ENCODE results near the gene ADGRE1.
A peak's percentile ranks its signal among the peaks of the same experiment; 100 is the strongest.
"Not testable (repeated sequence)": the region's sequence is repeated elsewhere in the genome, so short reads cannot be mapped to it uniquely, and the experiment has no call there.

ADGRE1 gene, protein sequence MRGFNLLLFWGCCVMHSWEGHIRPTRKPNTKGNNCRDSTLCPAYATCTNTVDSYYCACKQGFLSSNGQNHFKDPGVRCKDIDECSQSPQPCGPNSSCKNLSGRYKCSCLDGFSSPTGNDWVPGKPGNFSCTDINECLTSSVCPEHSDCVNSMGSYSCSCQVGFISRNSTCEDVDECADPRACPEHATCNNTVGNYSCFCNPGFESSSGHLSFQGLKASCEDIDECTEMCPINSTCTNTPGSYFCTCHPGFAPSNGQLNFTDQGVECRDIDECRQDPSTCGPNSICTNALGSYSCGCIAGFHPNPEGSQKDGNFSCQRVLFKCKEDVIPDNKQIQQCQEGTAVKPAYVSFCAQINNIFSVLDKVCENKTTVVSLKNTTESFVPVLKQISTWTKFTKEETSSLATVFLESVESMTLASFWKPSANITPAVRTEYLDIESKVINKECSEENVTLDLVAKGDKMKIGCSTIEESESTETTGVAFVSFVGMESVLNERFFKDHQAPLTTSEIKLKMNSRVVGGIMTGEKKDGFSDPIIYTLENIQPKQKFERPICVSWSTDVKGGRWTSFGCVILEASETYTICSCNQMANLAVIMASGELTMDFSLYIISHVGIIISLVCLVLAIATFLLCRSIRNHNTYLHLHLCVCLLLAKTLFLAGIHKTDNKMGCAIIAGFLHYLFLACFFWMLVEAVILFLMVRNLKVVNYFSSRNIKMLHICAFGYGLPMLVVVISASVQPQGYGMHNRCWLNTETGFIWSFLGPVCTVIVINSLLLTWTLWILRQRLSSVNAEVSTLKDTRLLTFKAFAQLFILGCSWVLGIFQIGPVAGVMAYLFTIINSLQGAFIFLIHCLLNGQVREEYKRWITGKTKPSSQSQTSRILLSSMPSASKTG
- total RNA-seq = 2.6 to 9.1 (median 5.0) reads per million in 4 donors

GRCh38 chr19:6887316-6887715 is at the start of gene ADGRE1:
ADGRE1 (plus strand) TSS chr19:6887579; CDS start chr19:6887609, 30 bp downstream.
- DNase-seq = peak in 1 of 5 donors; percentile 20

- DNase-seq = no peak
Observed at GRCh38 chr19:6838062-6838655, 49.2 kb upstream of the ADGRE1 start.

DNA sequence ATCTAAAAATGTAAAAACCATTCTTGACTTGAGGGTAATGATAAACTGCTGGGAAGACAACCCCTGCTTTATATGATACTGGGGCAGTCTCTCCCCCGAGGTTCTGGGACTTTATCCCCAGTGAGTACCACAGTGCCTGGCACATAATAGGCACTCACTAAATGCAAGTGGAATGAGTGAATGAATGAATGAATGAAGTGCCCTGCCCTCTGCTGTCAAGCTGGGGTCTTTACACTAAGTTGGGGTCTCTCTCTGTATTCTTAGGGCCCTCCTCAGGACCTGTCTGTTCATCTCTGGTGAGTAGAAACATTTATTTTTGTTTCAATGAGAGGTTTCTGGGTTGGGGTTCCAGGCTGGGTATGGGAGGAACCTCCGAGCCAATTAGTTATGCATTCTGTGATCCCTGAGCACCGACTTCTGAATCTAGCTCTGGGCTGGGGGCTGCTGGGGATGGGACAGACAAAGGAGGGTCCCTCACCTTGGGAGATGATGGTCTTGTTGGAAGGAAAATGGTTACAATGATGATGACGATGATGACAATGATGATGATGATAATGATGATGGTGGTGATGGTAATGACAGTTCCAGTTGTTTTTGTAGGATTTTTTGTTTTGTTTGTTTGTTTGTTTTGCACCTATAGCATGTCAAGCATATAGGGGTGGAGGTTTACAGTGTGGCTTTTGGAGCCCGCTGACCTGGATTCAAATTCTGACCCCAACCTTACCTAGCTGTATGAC is 44.3 kb upstream of the ADGRE1 start:
- DNase-seq = no peak

GRCh38 chr19:6847828-6848200 is 39.6 kb upstream of the ADGRE1 start:
- DNase-seq = no peak

- DNase-seq = no peak
Observed at GRCh38 chr19:6848986-6849385, 38.4 kb upstream of the ADGRE1 start.

- DNase-seq = no peak
Observed at GRCh38 chr19:6849876-6850275, 37.5 kb upstream of the ADGRE1 start.

DNA sequence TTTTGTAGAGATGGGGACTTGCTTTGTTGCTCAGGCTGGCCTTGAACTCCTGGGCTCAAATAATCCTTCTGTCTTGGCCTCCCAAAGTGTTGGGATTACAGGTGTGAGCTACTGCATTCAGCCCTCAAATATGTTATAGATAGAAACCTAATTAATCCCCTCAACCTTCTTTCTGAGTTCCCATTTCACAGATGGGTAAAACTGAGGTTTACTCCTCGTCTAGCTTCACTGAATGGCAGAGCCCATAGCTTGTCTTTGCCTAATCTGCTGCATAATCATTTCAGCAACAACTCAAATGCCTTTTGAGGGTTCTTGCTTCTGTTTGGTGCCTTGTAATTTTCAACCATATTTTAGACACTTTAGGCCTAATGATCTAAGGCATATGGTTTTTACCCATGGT is 36.0 kb upstream of the ADGRE1 start:
- DNase-seq = no peak

DNA sequence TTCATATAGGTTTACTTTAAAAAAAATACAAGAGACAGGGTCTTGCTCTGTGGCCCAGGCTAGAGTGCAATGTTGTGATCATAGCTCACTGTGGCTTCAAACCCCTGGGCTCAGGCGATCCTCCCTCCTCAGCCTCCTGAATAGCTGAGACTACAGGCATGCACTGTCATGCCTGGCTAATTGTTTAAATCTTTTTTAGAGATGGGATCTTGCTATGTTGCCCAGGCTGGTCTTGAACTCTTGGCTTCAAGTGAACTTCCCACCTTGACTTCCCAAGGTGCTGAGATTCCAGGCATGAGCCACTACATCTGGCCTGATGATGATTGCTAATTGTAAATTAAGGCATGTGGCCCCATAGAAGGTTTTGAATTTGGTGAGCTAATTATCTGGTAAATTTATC is 35.4 kb upstream of the ADGRE1 start:
- DNase-seq = no peak

DNA sequence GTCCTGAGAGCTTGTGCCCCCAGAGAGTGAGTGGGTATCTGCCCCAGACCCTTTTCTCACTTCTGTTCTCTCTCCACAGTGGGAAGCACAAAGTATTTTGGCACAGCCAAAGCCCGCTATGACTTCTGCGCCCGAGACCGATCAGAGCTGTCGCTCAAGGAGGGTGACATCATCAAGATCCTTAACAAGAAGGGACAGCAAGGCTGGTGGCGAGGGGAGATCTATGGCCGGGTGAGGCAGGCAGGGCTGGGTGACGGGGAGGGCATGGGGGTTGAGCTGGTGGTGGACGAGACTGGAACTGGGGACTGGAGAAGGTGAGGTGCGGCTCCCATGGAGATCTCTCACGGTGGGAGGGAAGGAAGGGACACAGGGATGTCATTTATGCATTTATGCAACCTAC is 33.5 kb upstream of the ADGRE1 start:
- DNase-seq = no peak

- DNase-seq = no peak
Observed at GRCh38 chr19:6854758-6855157, 32.6 kb upstream of the ADGRE1 start.

DNA sequence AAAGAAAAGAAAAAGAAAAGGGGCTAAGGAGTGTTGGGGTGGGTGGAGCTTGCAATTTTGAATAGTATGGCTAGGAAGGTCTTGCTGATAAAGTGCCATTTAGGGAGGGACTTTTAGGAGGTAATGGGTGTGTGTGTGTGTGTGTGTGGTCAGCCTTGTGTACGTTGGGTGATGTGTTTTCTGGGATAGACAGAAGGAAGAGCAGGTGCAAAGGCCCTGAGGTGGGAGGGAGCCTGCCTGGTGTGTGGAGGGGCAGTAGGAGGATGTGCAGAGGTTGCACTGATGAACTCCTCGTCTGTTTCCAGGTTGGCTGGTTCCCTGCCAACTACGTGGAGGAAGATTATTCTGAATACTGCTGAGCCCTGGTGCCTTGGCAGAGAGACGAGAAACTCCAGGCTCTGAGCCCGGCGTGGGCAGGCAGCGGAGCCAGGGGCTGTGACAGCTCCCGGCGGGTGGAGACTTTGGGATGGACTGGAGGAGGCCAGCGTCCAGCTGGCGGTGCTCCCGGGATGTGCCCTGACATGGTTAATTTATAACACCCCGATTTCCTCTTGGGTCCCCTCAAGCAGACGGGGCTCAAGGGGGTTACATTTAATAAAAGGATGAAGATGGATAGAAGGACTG is 30.5 kb upstream of the ADGRE1 start:
- no peak for DNase-seq

- peak in 1 of 5 donors; percentile 8 for DNase-seq
Observed at GRCh38 chr19:6861683-6862286, 25.6 kb upstream of the ADGRE1 start.

DNA sequence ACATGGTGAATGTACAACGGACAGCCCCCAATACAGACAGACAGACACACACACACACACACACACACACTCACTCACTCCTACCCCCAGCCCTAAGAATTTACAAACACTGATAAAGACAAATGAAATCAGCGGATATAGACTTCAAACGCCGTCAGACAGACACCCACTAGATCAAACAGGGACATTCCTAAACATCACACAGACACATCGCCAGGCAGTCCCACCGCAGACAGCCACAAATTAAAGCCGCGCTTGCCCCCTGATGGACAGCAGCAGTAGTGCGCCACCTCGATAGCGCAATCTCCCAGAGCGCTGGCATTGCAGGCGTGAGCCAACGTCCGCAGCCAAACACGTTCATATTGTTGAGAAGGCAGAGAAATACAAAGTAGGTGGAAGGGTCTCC is 24.7 kb upstream of the ADGRE1 start:
- DNase-seq = peak; percentile 78 to 88 (median 87)

- DNase-seq = no peak
Observed at GRCh38 chr19:6864325-6864940, 22.9 kb upstream of the ADGRE1 start.

DNA sequence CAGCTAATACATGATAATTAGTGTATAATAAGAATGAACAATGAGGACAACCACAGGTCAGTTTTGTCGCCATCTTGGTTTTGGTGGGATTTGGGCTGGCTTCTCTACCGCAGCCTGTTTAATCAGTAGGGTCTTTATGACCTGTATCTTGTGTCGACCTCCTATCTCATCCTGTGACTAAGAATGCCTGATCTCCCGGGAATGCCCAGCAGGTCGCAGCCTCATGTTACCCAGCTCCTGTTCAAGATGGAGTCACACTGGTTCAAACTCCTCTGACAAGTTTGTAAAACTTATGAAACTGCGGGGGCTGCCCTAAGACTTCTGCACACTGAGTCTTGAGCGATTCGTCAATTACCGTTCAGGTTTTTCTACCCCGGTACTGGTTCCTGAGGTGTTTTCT is 21.5 kb upstream of the ADGRE1 start:
- no peak for DNase-seq

GRCh38 chr19:6866741-6867151 is 20.6 kb upstream of the ADGRE1 start:
- DNase-seq = no peak

DNA sequence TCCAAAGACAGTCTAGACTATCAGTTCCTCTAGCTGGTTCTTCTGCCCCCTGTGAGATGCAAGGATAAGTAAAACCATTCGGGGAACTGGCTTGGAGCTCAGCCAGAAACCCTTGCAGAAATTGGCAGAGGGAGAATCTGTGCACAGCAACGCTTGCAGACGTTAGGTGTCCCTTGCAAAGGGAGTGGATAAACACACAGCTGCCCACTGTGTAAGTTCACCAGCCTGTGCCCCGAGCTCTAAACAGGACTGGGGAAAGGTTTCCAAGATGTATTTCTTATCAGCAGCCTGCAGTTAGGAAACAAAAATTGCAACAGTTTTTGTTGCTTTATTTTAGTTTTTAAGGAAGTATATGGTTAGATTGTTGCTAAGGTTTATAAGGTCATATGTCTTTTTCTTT is 19.0 kb upstream of the ADGRE1 start:
- DNase-seq = no peak

GRCh38 chr19:6869151-6869882 is 18.1 kb upstream of the ADGRE1 start:
- DNase-seq = not testable (repeated sequence)

DNA sequence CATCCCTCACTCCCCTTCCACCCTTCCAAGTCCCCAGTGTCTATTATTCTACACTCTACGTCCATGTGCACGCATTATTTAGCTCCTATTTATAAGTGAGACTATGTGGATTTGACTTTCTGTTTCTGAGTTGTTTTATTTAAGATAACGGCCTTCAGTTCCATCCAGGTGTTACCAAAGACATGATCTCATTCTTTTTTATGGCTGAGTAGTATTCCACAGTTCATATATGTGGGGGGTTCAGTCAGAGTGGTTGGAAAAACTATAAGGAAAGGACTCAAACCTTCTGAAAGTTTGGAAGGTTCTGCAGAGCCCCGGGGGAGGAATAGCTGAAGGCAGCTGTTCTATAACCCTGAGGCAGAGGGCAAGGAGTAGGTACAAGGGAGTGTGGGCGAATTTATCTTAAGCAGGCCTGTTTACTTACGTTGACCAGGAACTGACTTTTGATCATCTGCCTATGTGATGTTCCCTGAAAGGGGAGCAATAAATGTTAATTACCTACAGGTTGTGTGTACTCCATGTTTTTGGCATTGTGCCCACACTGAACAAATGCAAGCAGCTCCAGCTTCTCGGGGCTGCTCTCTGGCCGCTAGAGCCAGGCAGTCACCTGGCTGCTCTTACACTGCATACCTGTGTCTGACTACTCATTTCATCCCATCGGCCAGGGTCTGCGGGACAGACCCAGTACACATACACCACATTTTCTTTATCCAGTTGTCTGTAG is 13.5 kb upstream of the ADGRE1 start:
- DNase-seq = no peak

GRCh38 chr19:6875218-6875617 is 12.2 kb upstream of the ADGRE1 start:
- DNase-seq = no peak

Measured in T-helper 1 cell (primary cell).